GM13976 (cell line): ENCODE data around the gene PAX5.

Experiments
- DNase-seq: peaks from one replicate; pipeline ENCODE4 v3.0.0; 2012; ENCODE audit warnings: low spot score
- in situ Hi-C: fragments of 300-500 bp; cut with MboI; formaldehyde crosslinking; loops from one replicate; pipeline ENCODE4 v1.12.0; 2022; ENCODE audit warnings: low sequenced_read_pairs, mixed read lengths, inconsistent platforms; ENCODE audit not compliant: unreplicated experiment
- TF ChIP-seq, protein P1 (sequence below): IDR thresholded peaks from 2 replicates; pipeline ENCODE4 v1.5.1; 2012; ENCODE audit warnings: borderline replicate concordance, mild to moderate bottlenecking; ENCODE audit not compliant: insufficient read depth; ENCODE audit errors: extremely low read depth, missing control alignments, control extremely low read depth

PAX5 gene

DNA sequence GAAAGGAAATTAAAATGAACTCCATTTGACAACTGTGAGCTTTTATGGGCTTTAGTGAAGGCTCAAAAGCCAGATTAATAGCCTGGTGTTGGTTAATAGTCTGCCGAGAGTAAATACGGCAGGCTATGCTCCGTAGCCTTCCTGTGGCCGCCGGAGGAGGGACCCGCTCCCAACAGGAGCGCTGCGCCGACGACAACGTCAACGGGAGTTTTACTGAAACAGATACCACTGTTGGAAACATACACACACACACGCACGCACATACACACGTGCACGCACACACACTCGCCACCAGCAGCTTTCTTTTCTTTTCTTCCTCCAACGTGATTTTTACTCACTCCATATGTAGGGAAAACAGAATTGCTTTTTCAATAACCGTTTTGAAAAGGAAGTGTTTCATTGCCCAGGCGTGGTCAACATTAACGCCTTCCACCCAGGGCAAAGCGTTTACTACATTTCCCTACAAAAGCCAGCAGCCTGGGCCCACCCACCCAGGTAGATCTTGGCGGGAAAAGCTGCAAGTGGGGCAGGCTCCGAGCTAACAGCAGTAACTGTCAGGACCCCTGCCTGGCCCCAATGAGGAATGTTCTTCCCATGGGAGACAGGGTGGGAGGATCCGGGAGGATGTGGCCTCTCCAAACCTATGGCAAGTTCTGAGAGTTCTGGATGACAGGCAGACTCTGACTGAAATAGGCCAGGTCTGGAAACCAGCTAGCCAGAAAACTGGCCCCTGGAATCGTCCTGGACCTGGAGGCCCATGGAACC, 72.3 kb downstream of the PAX5 start:
- in situ Hi-C loops, result no loop called here
- TF ChIP-seq, protein P1, sequence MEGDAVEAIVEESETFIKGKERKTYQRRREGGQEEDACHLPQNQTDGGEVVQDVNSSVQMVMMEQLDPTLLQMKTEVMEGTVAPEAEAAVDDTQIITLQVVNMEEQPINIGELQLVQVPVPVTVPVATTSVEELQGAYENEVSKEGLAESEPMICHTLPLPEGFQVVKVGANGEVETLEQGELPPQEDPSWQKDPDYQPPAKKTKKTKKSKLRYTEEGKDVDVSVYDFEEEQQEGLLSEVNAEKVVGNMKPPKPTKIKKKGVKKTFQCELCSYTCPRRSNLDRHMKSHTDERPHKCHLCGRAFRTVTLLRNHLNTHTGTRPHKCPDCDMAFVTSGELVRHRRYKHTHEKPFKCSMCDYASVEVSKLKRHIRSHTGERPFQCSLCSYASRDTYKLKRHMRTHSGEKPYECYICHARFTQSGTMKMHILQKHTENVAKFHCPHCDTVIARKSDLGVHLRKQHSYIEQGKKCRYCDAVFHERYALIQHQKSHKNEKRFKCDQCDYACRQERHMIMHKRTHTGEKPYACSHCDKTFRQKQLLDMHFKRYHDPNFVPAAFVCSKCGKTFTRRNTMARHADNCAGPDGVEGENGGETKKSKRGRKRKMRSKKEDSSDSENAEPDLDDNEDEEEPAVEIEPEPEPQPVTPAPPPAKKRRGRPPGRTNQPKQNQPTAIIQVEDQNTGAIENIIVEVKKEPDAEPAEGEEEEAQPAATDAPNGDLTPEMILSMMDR, result no peak
- no peak for DNase-seq

DNA sequence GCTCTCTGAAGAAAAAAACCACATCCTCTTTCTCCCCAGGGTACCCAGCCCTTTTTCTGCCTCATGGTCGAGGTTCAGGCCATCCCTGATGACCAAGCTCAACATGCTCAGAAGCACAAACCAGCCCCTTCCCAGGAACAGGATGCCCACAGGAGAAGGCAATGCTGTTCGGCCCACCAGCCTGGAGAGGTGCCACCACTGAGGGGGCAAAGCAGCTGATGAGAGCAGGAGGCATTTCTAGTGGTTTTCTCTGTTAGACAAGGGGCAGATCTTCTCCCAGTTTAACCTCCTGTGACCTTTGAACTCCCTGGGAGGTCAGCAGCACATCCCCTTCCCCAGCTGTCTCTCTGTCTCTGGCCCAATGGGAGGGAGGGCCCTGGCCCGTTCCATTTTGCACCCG, 73.0 kb downstream of the PAX5 start:
- DNase-seq, result no peak
- TF ChIP-seq, protein P1, result no peak
- in situ Hi-C loops, result no loop called here

- no peak for DNase-seq
- TF ChIP-seq, protein P1, result no peak
- in situ Hi-C loops, result no loop called here
These were observed 73.5 kb downstream of the PAX5 start for GRCh38 chr9:36960575-36960955.

GRCh38 chr9:36959681-36960574, 74.1 kb downstream of the PAX5 start:
- in situ Hi-C loops, result no loop called here
- TF ChIP-seq, protein P1, result no peak
- no peak for DNase-seq

- no peak for DNase-seq
- TF ChIP-seq, protein P1, result no peak
- in situ Hi-C loops, result no loop called here
These were observed 77.2 kb downstream of the PAX5 start for GRCh38 chr9:36956908-36957307.

DNA sequence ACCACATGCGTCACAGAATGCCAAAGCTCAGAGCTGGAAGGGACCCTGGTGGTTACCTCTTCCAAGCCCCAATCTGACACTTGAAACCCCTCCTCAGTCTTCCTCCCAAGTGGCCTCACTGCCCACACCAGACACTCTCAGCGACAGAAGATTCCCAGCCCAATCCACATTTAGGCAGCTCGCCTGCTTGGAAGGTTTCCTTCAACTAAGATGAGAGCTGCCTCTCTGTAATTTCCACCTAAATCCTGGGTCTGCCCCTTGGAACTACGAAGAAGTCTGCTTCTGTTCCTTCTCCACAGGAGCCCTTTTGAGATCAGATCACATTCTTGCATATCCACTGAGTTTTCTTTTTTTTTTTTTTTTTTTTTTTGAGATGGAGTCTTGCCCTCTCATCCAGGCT, 83.7 kb downstream of the PAX5 start:
- TF ChIP-seq, protein P1, result no peak
- DNase-seq, result no peak
- in situ Hi-C loops, result no loop called here
